ENCODE data around the gene HNF1B.

The HNF1B gene

GRCh38 chr17:37761961-37762360, 17.1 kb upstream of the HNF1B start:
- Histone ChIP-seq H3K27me3 (no peaks in the 10 kb centered on the region), H3K9me3 (no peaks in the 10 kb centered on the region), H3K27ac (no peak overlapping the region), H3K4me3 (no peak overlapping the region), H4K20me1 (no peaks in the 10 kb centered on the region), H3K9ac (no peak overlapping the region), H3K4me2 (no peak overlapping the region), H3K4me1 (peaks cover 37% of the 10 kb centered on the region), H3K36me3 (no peaks in the 10 kb centered on the region)
- TF ChIP-seq Cebpa-rat (IDR thresholded peaks at IDR 0.05), result no peak

DNA sequence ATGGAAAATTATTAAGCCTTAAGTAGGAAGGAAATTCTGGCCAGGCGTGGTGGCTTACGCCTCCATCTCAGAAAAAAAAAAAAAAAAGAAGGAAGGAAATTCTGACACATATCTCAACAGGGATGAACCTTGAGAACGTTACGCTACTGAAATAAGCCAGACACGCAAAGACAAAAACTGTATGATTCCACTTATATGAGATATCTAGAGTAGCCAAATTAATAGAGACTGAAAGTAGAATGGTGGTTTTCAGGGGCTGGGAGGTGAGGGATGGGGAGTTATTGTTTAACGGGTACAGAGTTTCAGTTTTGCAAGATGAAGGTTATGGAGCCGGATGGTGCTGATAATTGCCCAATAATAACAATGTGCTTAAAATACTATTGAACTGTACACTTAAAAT, 16.2 kb upstream of the HNF1B start:
- Histone ChIP-seq H3K27ac (no peak overlapping the region), H3K9ac (no peak overlapping the region), H3K4me3 (no peak overlapping the region), H3K9me3 (no peaks in the 10 kb centered on the region), H4K20me1 (no peaks in the 10 kb centered on the region), H3K36me3 (no peaks in the 10 kb centered on the region), H3K4me2 (peak overlapping the region; percentile 36), H3K27me3 (no peaks in the 10 kb centered on the region), H3K4me1 (peaks cover 28% of the 10 kb centered on the region)
- no peak for TF ChIP-seq Cebpa-rat (IDR thresholded peaks at IDR 0.05)

DNA sequence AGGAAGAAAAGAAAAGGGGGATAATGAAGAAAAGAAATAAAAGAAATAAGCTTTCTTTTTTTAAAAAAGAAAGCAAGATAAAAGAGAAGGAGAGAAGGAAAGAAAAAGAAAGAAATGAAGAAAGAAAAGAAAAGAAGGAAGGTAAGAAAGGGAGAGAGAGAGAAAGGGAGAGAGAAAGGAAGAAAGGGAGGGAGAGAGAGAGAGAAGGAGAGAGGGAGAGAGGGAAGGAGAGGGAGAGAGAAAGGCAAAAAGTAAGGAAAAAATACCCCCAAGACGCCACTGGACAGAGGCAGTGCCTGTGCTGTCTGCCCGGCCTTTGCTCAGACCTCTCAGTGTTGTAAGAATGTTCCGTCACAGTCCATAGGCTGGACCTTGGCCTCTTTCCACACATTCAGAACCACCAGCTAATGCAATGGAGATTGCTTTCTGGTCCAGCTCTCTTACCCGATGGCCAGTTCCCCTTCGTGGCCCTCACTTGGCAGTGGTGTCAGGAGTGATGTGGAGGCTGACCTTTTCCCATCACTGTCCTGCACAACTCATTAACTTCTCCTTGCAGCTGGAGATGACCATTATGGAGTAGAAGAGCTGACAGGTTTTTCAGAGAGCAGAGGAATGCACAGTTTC, 14.3 kb upstream of the HNF1B start:
- no peak overlapping the region for H3K9ac ChIP-seq
- no peak overlapping the region for H3K4me3 ChIP-seq
- no peak overlapping the region for H3K27ac ChIP-seq
- no peaks in the 10 kb centered on the region for H3K9me3 ChIP-seq
- no peaks in the 10 kb centered on the region for H4K20me1 ChIP-seq
- H3K4me2 ChIP-seq, result no peak overlapping the region
- H3K27me3 ChIP-seq, result no peaks in the 10 kb centered on the region
- H3K4me1 ChIP-seq, result peaks cover 9% of the 10 kb centered on the region
- no peak for TF ChIP-seq Cebpa-rat (IDR thresholded peaks at IDR 0.05)
- H3K36me3 ChIP-seq, result no peaks in the 10 kb centered on the region

DNA sequence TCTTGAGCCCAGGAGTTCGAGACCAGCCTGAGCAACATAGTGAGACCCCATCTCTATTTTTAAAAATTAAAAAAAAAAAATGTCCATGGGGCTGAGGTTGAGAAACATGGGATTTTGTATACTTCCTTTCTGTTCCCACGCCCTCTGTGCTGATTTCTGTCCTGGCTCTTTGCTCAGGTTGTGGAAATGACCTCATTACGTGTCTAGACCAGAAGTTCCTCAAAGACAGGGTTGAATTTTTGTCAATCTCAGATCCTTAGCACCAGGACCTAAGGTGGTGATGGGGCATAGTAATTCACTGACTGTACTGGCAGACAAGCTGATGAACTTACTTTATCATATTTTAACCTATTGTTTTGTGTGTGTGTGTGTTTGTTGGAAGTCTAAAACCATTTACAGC, 11.2 kb upstream of the HNF1B start:
- Histone ChIP-seq H3K9ac (no peak overlapping the region), H3K4me1 (peaks cover 3% of the 10 kb centered on the region; the same call in 1 of the 2 replicates), H3K27me3 (no peaks in the 10 kb centered on the region), H3K4me3 (no peak overlapping the region), H4K20me1 (no peaks in the 10 kb centered on the region), H3K9me3 (no peaks in the 10 kb centered on the region), H3K36me3 (no peaks in the 10 kb centered on the region), H3K27ac (no peak overlapping the region), H3K4me2 (no peak overlapping the region)
- TF ChIP-seq Cebpa-rat (IDR thresholded peaks at IDR 0.05), result no peak

GRCh38 chr17:37755455-37755854, 10.6 kb upstream of the HNF1B start:
- Histone ChIP-seq H3K4me3 (no peak overlapping the region), H3K27ac (no peak overlapping the region), H4K20me1 (no peaks in the 10 kb centered on the region), H3K27me3 (no peaks in the 10 kb centered on the region), H3K4me1 (no peaks in the 10 kb centered on the region), H3K9me3 (no peaks in the 10 kb centered on the region), H3K9ac (no peak overlapping the region), H3K36me3 (no peaks in the 10 kb centered on the region), H3K4me2 (no peak overlapping the region)
- no peak for TF ChIP-seq Cebpa-rat (IDR thresholded peaks at IDR 0.05)

- no peak overlapping the region for H3K9ac ChIP-seq
- no peaks in the 10 kb centered on the region for H3K36me3 ChIP-seq
- no peak overlapping the region for H3K27ac ChIP-seq
- no peak overlapping the region for H3K4me3 ChIP-seq
- H3K9me3 ChIP-seq, result no peaks in the 10 kb centered on the region
- TF ChIP-seq Cebpa-rat (IDR thresholded peaks at IDR 0.05), result no peak
- no peaks in the 10 kb centered on the region for H3K4me1 ChIP-seq
- H4K20me1 ChIP-seq, result no peaks in the 10 kb centered on the region
- no peak overlapping the region for H3K4me2 ChIP-seq
- H3K27me3 ChIP-seq, result no peaks in the 10 kb centered on the region
Observed at GRCh38 chr17:37754363-37754762, 9.5 kb upstream of the HNF1B start.

DNA sequence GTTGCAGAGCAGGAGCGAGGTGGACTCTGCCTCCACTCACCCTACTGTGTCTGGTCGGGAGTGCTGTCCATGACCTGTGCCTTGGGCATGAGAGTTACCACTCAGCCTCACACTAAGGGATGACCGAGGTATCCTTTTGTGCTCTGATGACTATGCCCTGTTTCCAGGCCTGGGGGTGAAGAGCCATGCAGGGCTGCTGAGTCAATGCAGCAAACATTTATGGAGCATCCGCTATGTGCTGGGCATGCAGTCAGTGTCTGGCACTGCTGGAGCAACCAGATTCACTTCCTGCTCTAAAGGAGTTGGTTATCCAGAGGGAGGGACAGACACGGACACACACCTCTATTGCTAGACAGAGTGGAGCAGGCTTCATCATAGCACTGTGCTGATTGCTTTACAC, 7.6 kb upstream of the HNF1B start:
- H3K4me1 ChIP-seq, result no peaks in the 10 kb centered on the region
- H3K27ac ChIP-seq, result no peak overlapping the region
- H3K9me3 ChIP-seq, result no peaks in the 10 kb centered on the region
- TF ChIP-seq Cebpa-rat (IDR thresholded peaks at IDR 0.05), result no peak
- no peaks in the 10 kb centered on the region for H3K36me3 ChIP-seq
- H3K4me3 ChIP-seq, result no peak overlapping the region
- H3K4me2 ChIP-seq, result no peak overlapping the region
- H4K20me1 ChIP-seq, result no peaks in the 10 kb centered on the region
- peaks cover 12% of the 10 kb centered on the region; the same call in 1 of the 2 replicates for H3K27me3 ChIP-seq
- H3K9ac ChIP-seq, result no peak overlapping the region

DNA sequence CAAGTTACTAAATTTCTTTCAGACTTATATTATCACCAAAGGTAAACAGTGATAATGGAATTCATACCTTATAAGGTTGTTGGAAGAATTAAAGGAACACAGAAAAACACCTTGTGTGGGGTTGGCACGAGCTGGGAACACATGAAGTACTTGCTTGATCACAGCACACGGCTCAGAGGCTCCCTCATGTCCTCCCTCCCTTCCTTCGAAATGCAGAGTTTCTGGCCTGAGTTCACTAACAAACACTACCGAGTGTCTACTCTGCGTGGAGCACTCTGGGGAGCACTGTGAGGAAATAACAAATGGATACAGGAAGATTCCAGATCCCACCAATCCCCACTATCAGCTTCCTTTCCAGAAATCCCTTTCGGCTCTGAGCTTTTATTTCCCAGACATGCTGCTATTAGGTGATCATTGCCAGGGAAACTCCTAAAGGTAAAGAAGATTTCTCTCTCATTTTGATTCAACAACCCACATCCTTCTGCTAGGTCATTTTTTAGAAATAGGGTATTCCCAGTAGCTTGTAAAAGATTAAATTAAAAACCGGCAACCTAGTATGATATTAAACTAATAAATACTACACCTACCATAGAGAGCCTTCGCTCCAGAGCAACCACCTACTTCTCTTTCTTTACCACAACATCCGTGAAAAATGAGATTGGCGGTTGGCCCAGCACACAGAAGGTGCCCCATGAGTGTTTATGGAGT, 6.1 kb upstream of the HNF1B start:
- no peak overlapping the region for H3K9ac ChIP-seq
- H4K20me1 ChIP-seq, result peaks cover 6% of the 10 kb centered on the region; the same call in 1 of the 2 replicates
- H3K4me1 ChIP-seq, result no peaks in the 10 kb centered on the region
- no peaks in the 10 kb centered on the region for H3K9me3 ChIP-seq
- no peak overlapping the region for H3K27ac ChIP-seq
- H3K4me2 ChIP-seq, result no peak overlapping the region
- H3K4me3 ChIP-seq, result no peak overlapping the region
- TF ChIP-seq Cebpa-rat (IDR thresholded peaks at IDR 0.05), result no peak
- no peaks in the 10 kb centered on the region for H3K36me3 ChIP-seq
- peaks cover 28% of the 10 kb centered on the region for H3K27me3 ChIP-seq

DNA sequence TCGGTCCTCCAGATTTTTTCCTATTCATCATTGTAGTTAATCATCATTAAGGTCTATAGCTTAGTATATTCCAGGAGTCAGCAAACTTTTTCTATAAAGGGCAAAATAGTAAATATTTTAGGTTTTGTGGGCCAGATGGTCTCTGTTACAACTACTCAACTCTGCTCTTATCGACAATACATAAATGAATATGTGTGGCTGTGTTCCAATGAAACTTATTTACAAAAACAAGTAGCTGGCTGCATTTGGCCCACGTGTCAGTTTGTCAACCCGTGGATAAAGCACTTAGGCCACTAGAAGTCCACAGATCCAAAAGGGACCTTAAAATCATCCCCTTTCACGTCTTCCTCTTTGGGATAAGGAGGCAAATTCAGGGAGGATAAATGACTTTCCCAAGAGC, 5.4 kb upstream of the HNF1B start:
- H4K20me1 ChIP-seq, result peaks cover 11% of the 10 kb centered on the region; the same call in 1 of the 2 replicates
- TF ChIP-seq Cebpa-rat (IDR thresholded peaks at IDR 0.05), result no peak

DNA sequence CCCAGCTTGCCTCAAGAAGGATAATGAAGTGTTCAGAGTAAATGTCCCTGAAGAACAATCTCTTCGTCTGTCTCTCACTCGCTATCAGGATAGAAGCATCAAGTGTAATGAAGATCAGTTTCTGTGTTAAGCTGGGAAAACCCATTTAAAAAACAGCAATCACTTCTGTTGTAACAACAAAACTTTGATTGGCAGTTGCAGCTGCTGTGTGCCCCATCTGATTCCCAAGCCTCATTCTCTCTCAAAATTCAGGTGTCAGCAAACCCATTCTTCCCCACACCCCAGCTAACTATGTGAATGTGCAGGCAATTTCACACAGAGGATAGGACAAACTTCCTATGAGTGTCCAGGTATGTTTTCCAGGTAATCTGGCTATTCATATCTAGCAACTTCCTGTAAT, 2.4 kb upstream of the HNF1B start:
- H3K4me1 ChIP-seq, result no peaks in the 10 kb centered on the region
- H4K20me1 ChIP-seq, result peaks cover 34% of the 10 kb centered on the region
- H3K9ac ChIP-seq, result no peak overlapping the region
- peaks cover 24% of the 10 kb centered on the region for H3K9me3 ChIP-seq
- H3K36me3 ChIP-seq, result no peaks in the 10 kb centered on the region
- H3K4me2 ChIP-seq, result no peak overlapping the region
- H3K27ac ChIP-seq, result no peak overlapping the region
- H3K27me3 ChIP-seq, result peaks cover 65% of the 10 kb centered on the region
- H3K4me3 ChIP-seq, result no peak overlapping the region
- no peak for TF ChIP-seq Cebpa-rat (IDR thresholded peaks at IDR 0.05)

More for the DNA sequence above, 5.4 kb upstream of the HNF1B start:
- no peak overlapping the region for H3K4me2 ChIP-seq
- no peaks in the 10 kb centered on the region for H3K36me3 ChIP-seq
- H3K27ac ChIP-seq, result no peak overlapping the region
- no peaks in the 10 kb centered on the region; the same call in 1 of the 2 replicates for H3K9me3 ChIP-seq
- H3K4me3 ChIP-seq, result no peak overlapping the region
- H3K27me3 ChIP-seq, result peaks cover 34% of the 10 kb centered on the region
- H3K9ac ChIP-seq, result no peak overlapping the region
- no peaks in the 10 kb centered on the region for H3K4me1 ChIP-seq

All from BLaER1 (cell line).